NCI-H2196 (cell line): ENCODE results near the gene ATIC.
"Not testable (repeated sequence)": the region's sequence is repeated elsewhere in the genome, so short reads cannot be mapped to it uniquely, and the experiment has no call there.

ENCODE experiments used
- DNase-seq: peaks from one replicate; lab custom pipeline; 2025; ENCODE audit not compliant: unreplicated experiment; lab: John Stamatoyannopoulos, UW

The ATIC gene

DNA sequence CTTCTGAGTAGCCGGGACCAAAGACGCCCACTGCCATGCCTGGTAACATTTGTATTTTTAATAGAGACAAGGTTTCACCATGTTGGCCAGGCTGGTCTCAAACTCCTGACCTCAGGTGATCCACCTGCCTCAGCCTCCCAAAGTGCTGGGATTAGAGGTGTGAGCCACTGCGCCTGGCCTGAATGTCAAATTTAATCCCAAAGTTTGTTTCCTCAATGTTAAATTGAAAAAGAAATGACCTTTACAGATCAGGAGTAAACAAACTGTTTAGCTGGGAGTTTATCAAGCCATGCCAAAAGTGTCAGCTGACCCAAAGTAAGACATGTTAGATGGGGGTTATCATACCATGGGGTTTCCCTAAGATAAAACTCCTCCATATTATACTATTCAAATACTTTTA, 48.2 kb downstream of the ATIC start:
- not testable (repeated sequence) for DNase-seq

DNA sequence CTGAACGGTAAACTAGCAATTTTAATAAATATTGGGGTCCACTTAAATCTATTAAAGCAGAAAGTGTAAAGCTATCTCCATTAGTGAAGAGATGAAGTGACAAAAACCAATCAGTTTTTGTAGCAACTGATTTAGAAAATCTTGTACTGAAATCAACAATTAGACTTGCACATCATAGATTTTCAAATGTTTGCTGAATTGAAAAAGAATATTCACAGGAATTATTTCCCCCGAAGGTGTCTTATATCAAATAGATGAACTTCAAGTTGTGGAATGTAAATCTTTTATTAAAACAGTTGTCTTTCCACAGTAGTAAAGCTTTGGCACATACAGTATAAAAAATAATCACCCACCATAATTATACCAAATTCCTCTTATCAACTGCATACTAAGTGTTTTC, 48.7 kb downstream of the ATIC start:
- DNase-seq, result no peak

DNA sequence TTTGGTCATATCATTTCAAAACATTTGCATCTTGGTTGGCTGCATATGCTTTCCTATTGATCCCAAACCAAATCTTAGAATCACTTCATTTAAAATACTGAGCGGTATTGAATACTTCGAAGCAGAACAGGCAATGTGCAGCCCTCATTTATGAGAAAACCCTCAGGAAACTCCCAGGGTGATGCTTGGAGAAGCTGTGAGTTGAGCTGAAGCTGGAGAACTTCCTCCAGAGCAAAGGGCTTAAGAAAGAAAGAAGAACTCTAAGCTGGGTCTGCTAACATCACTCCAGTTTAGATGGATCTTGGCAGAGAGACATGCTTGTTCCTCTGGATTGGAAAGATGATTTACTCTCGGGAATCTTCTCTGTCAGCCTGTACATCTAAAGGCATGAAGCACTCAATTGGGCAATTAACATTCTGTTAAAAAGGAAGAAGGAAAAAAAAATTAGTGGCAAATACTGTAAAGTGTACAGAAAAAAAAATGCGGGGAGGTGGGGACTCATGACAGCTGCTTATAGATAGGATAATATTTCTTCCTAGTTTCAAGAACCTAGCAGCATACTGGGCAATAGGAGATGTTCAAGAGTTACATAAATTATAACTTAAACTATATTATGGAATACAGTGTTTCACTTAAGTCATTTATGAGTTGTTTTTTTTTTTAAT, 49.5 kb downstream of the ATIC start:
- DNase-seq, result no peak

DNA sequence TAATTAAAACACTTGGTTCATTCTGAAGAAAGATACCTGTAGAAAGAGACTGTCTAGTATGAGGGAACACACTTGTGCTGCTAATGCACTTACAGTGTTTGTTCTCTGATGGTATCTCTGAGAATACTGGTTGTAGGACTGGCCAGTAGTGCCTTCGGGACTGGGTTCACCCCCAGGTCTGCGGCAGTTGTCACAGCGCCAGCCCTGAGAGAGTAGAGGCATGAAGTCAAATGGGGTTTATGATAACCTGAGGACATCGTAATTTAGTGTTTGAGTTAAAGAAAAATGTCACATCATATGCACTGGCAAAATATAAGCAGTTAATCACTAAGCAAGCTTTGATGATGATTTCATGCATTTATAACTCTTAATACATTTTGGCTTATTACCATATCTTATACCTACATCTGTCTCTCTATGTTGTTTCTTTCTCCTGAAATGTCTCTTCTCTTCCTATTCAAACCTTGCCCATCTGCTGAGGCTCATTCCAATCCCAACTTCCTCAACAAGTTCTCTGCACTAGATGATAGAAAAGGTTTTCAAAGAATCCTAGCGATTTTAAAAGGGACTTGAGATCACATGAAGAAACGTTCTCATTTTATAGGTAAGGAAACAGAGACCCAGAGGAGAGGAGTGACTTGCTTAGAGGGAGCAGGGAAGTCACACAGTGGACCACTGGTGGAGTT, 50.2 kb downstream of the ATIC start:
- DNase-seq, result no peak

DNA sequence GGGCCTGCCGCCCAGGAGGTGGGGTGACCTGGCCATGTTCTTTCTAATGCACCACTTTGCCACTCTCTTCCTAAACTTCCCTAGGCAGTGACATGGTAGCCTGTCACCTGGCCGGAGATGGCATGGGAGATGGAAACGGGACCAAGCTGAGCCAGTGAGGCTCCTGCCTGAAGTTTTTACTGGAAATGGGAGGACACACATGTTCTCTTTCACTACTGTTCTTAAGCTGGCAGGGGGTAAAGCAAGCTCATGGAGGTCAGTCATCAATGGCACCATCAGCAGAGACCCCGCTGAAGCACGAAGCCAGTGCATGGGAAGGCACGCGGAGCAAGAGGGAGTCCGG, 50.7 kb downstream of the ATIC start:
- DNase-seq, result no peak

DNA sequence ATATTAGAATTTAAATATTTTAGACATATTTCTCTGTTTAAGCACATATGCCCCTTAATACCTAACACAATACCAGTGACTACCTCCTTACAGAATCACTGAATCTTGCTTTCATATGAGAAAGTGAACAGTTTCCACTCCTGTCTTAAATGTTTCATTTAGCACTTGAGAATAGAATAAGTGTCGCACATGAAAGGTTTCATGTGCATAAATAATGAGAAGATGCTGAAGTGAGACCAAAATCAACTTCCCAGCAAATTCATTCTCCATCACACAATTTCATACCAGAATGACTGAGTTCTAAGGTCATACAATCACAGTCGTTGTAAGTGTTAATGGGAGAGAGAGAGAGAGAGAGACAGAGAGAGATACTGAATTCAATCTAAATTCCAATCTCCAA, 51.2 kb downstream of the ATIC start:
- no peak for DNase-seq

DNA sequence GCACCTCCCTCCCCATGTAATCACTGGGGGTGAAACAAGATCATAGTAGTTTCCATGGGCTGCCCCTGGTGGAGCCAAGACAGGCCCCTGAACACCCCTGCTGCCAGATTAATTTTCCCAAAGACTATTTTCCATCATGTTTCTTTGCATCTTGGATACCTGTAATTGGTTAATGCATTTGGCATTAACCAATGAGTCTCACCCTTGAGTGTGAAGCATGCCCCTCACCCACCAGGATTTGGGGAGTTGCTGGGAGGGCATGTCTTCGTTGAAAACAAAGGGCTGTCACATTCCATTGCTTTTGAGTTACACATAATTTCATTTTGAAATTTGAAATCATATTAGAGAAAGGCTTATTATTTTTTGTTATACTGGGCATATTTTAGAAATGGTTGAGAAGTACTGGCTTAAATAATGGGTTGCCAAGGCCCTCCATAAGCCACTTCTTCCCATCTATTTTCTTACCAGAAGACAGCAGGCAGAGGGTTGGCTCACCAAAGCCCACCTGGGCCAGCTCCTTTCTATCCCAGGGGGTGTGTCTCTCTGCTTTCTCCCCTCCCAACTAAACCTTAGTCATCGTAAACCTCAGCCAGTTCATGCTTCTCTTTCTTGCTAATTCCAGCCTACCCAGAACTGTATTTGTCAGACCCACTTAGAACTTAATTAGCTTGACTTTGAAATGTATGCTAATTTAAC, 51.8 kb downstream of the ATIC start:
- DNase-seq, result no peak

DNA sequence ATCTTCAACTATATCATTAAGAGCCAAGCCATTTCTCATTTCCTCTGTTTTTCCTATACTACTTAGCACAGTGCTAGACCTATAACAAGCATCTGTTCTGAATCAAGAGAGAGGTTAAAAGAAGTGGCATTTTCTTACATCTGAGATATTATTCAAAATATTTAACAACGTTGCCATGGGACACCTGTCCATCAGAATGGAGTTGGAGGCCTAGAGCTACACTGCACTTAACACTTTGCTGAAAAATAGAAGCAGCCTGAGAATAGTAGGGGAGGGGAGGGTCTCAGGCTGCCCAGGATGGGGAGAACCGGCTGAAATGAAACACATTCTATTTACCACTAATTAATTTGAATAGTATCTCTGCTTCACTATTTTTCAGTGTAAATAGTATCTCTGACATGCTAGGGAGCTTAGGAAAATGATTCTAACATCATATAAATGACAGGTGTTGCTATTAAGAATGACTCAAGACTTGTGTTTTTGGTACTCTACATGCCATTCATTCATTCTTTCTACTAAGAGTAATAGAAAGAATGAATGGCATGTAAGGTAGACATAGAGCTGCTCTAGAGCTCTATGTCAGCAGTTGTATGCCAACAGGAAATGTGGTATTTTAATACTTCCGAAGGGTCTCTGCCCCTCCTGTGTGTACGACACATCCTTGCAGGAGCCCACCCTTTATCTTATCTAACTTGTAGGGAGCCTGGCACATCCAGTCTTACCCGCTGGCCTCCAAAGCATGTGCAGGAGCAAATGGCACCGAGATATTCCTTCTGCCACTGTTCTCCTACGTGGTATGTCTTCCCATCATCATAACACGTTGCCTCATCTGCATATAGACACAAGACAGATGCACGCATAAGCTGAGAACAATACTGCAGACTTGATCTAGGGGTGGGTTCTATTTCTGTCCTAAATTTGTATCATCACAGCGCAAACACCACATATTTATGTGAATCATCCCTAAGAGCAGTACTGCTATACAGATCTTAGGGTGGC, 52.6 kb downstream of the ATIC start:
- DNase-seq, result no peak

DNA sequence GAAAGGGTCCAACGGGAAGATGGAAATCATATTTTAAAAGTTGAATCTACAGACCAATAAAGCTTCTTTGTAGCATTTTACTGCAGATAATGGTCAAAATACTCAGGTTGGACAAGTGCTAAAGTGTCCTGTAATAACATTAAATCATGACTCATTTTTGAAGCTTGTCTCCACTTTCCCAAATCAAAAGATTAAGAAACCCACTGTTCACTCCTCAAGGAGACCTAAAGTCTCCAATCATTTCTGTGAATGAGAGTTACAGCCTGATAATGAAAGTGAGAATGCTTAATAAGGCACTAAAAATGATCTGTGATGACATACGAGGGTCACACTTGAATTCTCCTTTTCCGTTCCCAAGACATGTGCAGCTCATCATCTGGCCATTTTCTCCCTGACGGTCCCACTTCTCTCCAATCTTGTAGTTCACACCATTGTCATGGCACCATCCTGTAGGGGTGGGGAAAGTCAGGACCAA, 53.4 kb downstream of the ATIC start:
- DNase-seq, result no peak

DNA sequence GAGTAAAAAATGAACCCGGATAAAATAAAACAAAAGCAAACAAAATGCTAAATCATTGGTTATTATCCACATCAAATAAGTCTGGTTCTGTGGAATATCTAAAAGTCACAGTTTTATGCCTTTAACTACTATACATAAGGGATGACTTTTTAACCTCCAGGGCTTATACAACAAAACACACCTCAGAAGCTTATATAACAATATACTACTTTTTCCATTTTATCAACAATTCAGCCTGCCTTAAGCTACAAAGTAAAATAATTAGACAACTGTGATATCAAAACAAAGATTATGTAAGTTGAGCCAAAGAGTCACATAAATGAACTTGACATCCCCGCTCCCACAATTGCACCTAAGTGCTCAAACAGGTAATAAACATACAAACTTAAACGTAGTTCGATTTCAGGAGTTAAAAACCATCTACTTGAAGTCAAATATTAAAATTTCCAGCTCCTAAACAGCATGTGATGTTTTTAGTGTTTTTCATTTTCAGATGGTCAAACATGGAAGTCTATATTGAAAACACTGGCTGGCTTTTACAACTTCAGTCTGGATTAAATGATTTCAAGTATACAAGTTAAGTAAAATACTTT, 54.7 kb downstream of the ATIC start:
- DNase-seq, result no peak

DNA sequence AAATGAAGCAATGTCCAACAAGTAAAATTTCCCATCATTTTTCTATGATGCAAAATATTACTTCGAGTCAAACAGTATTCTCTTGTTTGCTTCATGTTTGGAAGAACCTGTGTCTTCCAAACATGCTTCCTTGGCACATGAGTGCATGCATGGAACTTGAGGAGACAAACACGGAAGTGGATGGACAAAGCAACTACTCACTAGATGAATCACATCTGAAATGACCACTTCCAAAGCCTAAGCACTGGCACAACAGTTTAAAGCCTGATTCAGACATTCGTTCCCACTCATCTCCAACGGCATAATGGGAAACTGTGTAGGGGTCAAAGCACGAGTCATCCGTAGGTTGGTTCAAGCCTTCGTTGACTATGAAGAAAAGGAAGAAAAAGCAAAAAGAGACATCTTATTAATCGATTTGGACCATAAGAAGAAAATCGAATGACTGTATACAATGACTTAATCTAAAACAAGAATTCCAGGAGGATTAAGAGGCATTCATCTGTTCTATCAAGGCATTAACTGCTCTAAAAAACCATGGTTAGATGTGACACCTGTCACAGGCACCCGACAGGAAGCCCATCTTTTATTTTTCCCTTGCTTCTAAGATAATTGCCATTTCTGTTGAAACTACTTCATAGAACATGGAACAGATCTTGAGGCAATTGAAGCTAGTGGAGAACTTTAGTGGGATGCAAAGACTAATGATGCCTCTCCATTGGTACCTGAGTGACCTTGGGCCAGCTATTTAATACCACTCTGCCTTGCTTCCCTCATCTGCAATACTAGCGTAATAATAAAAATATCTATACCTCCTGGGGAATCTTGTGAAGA, 56.0 kb downstream of the ATIC start:
- DNase-seq, result no peak

DNA sequence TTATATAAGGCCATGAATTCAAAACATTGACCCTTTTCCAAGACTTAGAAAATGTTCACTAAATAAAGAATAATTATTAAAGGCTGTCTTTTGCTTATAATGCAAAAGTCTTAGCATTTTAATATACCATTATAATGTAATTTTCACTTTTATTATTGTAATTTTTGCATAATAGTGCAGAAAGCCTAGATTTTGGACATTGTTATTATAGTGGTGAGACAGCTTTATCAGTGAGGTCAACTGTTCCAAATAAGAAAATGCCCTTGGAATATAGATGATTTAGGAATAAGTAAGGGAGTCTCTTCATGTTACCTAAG, 56.6 kb downstream of the ATIC start:
- no peak for DNase-seq

DNA sequence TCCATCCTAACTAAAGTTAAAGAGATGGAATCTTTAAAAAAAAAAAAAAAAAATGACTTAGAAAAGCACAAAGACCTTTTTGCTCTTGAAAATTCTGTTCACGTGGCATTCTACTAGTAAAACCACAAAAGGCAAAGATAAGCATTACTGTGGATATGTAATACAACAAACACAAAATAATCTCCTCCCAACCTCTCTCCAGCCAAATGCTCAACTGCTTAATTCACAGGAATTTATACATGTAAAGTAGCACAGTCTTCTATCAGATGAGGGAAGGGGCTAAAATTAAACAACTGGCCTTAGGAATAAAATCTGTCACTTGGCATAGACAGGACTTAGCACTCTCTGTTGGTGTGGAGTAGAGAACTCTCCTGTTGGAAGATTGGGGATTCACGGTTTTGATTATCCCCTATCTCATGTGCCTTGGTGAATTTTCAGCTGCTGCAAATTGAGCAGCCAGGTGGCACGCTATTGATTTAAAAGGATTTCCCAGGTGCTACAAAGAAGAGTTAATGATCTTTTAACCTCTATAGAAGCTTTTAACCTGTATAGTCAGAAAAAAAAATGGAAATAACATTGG, 57.4 kb downstream of the ATIC start:
- no peak for DNase-seq

DNA sequence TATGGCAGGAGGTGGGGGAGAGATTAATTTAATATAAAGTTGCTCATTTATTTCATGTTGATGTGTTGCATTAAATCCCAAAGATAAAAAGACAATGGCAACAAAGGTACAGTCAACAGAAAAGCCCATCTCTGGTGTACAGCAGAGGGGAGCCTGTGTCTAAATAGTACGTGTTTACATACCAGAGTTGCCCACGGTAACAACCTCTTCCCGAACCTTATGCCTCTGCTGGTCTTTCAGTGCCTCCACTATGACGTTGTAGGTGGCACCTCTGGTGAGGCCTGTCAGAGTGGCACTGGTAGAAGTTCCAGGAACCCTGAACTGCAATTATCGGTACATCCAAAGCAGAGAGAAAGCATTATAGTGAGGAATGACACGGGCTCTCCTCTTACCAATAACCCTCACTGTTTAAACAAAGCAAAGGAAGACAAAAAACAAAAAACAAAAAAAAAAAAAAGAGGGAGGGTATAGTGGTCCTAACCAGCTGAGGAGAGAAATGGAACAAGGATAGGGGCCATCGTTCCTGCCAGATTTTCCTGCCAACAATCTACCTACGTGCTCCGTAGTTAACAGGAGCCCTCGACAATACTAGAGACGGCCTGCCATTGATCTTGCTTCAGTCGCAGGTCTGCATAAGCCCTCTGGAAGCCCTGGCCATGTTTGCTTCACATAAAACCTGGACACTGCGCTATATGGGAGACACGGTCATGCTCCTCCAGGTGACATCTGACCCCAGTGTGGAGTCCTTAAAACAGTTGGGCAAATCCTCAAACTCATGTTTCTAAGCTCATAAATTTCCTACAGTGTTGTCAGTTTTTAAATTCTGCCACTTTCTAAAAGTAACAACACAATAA, 58.5 kb downstream of the ATIC start:
- DNase-seq, result no peak

DNA sequence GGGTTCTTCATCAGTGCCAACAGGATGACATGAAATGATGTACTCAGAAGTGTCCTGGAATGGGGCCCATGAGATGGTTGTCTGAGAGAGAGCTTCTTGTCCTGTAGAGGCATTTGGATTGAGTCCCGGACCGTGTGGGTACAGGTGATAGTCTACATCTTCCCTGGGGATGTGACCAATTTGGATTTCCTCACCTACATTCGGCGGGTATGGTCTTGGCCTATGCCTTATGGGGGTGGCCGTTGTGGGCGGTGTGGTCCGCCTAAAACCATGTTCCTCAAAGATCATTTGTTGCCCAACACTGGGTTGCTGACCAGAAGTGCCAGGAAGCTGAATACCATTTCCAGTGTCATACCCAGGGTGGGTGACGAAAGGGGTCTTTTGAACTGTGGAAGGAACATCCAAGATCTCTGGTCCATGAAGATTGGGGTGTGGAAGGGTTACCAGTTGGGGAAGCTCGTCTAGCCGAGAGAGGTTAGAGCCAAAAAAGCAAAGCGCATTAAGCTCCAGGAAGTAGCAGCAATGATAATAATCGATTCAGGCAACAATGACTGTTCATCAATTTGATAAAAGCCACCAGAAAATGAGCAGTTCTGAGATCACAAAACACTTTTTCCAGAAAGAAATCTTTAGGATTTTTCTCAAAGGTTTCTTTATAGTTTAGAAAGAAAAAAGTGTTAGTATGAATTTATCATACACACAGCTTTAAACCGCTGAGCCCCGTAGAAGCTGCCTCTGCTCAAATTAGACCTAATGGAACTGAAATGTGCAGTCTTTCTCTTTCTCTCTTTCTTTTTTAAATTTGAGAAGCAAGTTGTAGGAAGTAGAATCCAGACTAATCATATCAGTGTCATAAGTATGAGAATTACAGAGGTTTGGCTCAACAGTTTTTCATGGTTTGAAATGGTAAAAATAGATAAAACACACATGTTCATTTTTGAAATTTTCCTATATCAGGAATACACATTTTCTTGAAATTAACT, 60.3 kb downstream of the ATIC start:
- DNase-seq, result no peak

DNA sequence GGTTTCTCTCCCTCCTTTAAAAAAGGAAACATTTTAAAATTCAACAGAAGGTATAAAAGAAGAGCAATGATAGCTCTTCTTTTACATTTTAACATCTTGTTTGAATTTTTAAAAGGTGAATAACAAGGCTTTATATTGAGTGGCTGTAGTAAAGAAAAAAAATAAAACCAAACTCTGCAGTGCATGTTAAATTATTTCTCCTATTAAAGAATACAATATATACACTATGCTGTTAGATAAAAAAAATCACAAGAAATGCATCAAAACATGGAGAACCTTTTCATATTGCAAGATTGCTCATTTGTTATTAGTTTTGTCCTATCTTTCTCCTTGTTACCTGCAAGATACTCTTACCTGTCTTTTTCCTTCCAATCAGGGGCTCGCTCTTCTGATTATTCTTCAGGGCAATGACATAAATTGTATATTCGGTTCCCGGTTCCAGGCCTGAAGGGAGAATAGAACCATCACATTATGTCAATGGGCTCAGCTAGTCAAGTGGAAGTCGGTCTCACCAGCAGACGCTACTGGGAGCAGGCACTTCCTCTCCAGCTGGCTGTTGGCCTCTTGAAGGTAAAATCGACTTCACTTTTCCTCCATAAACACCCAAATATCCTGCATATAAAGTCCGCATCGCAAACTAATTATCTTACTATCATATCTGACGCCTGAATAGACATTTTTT, 61.2 kb downstream of the ATIC start:
- DNase-seq, result no peak

DNA sequence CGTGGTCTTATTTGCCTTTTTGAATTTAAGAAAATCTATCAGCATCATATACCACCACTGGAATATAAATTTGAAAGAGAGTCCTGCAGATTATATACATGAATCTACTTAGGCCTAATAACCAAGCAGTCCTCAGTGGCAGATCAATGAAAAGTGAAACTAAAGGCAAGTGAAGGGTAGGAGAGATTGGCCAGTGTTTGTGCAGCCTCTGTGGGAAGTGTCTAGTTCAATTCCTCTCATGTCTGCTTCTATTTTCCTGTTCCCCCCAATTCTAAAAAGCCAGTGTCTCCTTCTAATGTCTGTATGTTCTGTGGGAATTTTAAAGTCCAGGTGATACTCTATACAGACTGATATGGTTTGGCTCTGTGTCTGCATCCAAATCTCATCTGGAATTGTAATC, 62.1 kb downstream of the ATIC start:
- no peak for DNase-seq
